IMR-90 (cell line): ENCODE data around the gene GLIPR1. TPM values are rescaled to one million over a fixed set of nuclear protein-coding genes. Genes with fewer than 3 reads are reported as not detected.

ENCODE experiments used
- ATAC-seq: fragments of 200-7000 bp; cut with Tn5 transposase; 2 replicates; pipeline ENCODE4 v1.9.1; 2020; ENCODE audit warnings: low read depth, mild to moderate bottlenecking, moderate library complexity
- BruUV-seq: library from RNA; stranded (reverse); fragments of 400-500 nt; replicated peaks from 2 replicates; lab custom pipeline; 2021; lab: Mats Ljungman, UMichigan
- CTCF ChIA-PET: fragments of 300-600 bp; formaldehyde crosslinking; extraction: SDS; loops from one replicate; lab custom pipeline; 2021; ENCODE audit warnings: antibody characterized with exemption; lab: Yijun Ruan, JAX
- POLR2A ChIA-PET: fragments of 300-600 bp; sonication (Branson Sonifier 250); formaldehyde crosslinking; loops from one replicate; lab custom pipeline; 2022; ENCODE audit warnings: antibody characterized with exemption; ENCODE audit not compliant: unreplicated experiment; lab: Charles Lee
- DNase-seq: peaks from one replicate; pipeline ENCODE4 v3.0.0; 2013
- H2AFZ ChIP-seq: replicated peaks from 2 replicates; pipeline ENCODE3; 2013; ENCODE audit warnings: low read length, mild to moderate bottlenecking; ENCODE audit not compliant: poor library complexity
- H2AK5ac ChIP-seq: 2 replicates; pipeline ENCODE4 v1.6.1; 2013; ENCODE audit warnings: low read depth, low read length, inconsistent platforms
- H2AK9ac ChIP-seq: replicated peaks from 2 replicates; pipeline ENCODE3; 2013; ENCODE audit warnings: mild to moderate bottlenecking, low read depth, low read length, moderate library complexity; ENCODE audit not compliant: poor library complexity
- H2BK120ac ChIP-seq: 2 replicates; pipeline ENCODE4 v1.6.1; 2013; ENCODE audit warnings: low read depth, low read length, inconsistent platforms
- H2BK15ac ChIP-seq: 3 replicates; pipeline ENCODE4 v1.6.1; 2013; ENCODE audit warnings: low read depth, low read length, inconsistent platforms
- H2BK20ac ChIP-seq: 2 replicates; pipeline ENCODE4 v1.6.1; 2013; ENCODE audit warnings: low read depth, mild to moderate bottlenecking, inconsistent platforms, low read length, moderate library complexity
- H2BK5ac ChIP-seq: 2 replicates; pipeline ENCODE4 v1.6.1; 2013; ENCODE audit warnings: mild to moderate bottlenecking, low read depth, low read length, inconsistent platforms; ENCODE audit not compliant: poor library complexity, severe bottlenecking
- H3K14ac ChIP-seq: replicated peaks from 2 replicates; pipeline ENCODE4 v1.6.1; 2013; ENCODE audit warnings: low read depth, low read length, inconsistent platforms
- H3K18ac ChIP-seq: 2 replicates; pipeline ENCODE4 v1.6.1; 2013; ENCODE audit warnings: low read depth, low read length, control low read depth
- H3K23ac ChIP-seq: 2 replicates; pipeline ENCODE4 v1.6.1; 2013; ENCODE audit warnings: low read depth, low read length, inconsistent platforms
- H3K27ac ChIP-seq: 2 replicates; pipeline ENCODE4 v1.5.1; 2013; ENCODE audit warnings: mild to moderate bottlenecking, control low read depth, low read length; ENCODE audit not compliant: insufficient read depth
- H3K27me3 ChIP-seq: 2 replicates; pipeline ENCODE4 v1.6.1; 2013; ENCODE audit warnings: low read length; ENCODE audit not compliant: control insufficient read depth, insufficient read depth
- H3K36me3 ChIP-seq: 2 replicates; pipeline ENCODE4 v1.6.1; 2013; ENCODE audit warnings: low read length, mixed read lengths; ENCODE audit not compliant: control insufficient read depth, insufficient read depth
- H3K4ac ChIP-seq: 2 replicates; pipeline ENCODE4 v1.6.1; 2013; ENCODE audit warnings: low read depth, low read length, inconsistent platforms
- H3K4me1 ChIP-seq: 2 replicates; pipeline ENCODE4 v1.6.1; 2013; ENCODE audit warnings: low read length, mixed read lengths; ENCODE audit not compliant: control insufficient read depth, insufficient read depth
- H3K4me2 ChIP-seq: 2 replicates; pipeline ENCODE4 v1.6.1; 2013; ENCODE audit warnings: low read depth, mild to moderate bottlenecking, control low read depth, low read length, moderate library complexity
- H3K4me3 ChIP-seq: 2 replicates; pipeline ENCODE4 v1.5.1; 2013; ENCODE audit warnings: low read depth, mild to moderate bottlenecking, control low read depth, low read length, moderate library complexity; ENCODE audit not compliant: insufficient read depth
- H3K56ac ChIP-seq: 2 replicates; pipeline ENCODE4 v1.6.1; 2013; ENCODE audit warnings: low read length, inconsistent platforms; ENCODE audit not compliant: insufficient read depth; ENCODE audit errors: extremely low read depth
- H3K79me1 ChIP-seq, 2 experiments: 2 replicates each; pipeline ENCODE4 v1.6.1; 2013; ENCODE audit warnings: low read length in 2 of 2, inconsistent platforms in 1 of 2, low read depth in 1 of 2
- H3K9ac ChIP-seq: 2 replicates; pipeline ENCODE4 v1.6.1; 2013; ENCODE audit warnings: low read depth, low read length, control low read depth
- H3K9me1 ChIP-seq: 2 replicates; pipeline ENCODE4 v1.6.1; 2013; ENCODE audit warnings: low read length, inconsistent platforms; ENCODE audit not compliant: insufficient read depth
- H3K9me3 ChIP-seq: 2 replicates; pipeline ENCODE4 v1.6.1; 2013; ENCODE audit warnings: low read length; ENCODE audit not compliant: control insufficient read depth, insufficient read depth
- H4K20me1 ChIP-seq: 2 replicates; pipeline ENCODE4 v1.6.1; 2013; ENCODE audit warnings: low read length, inconsistent platforms; ENCODE audit not compliant: insufficient read depth
- H4K5ac ChIP-seq: 2 replicates; pipeline ENCODE4 v1.6.1; 2013; ENCODE audit warnings: mild to moderate bottlenecking, low read depth, low read length, control low read depth
- H4K8ac ChIP-seq, 2 experiments: 2 replicates each; pipeline ENCODE4 v1.6.1; 2013; ENCODE audit warnings: low read depth in 2 of 2, low read length in 2 of 2, control low read depth in 1 of 2, inconsistent platforms in 1 of 2
- H4K91ac ChIP-seq: 2 replicates; pipeline ENCODE4 v1.6.1; 2013; ENCODE audit warnings: low read depth, low read length, inconsistent platforms; ENCODE audit not compliant: insufficient read depth
- BHLHE40 ChIP-seq: fragments of 150-350 bp; IDR thresholded peaks from 2 replicates; pipeline ENCODE4 v1.6.1; 2016; ENCODE audit warnings: mild to moderate bottlenecking, low read depth, low read length
- CEBPB ChIP-seq: IDR thresholded peaks from 2 replicates; pipeline ENCODE4 v1.6.1; 2012; ENCODE audit warnings: low read depth, low read length, improper control_type of control experiment
- CHD1 ChIP-seq: IDR thresholded peaks from 2 replicates; pipeline ENCODE4 v1.6.1; 2012; ENCODE audit warnings: low read depth, low read length, improper control_type of control experiment
- CTCF ChIP-seq: conservative IDR thresholded peaks from 2 replicates; pipeline ENCODE4 v1.5.1; 2012; ENCODE audit warnings: mild to moderate bottlenecking, low read depth, low read length, improper control_type of control experiment
- ELK1 ChIP-seq: fragments of 150-350 bp; IDR thresholded peaks from 2 replicates; pipeline ENCODE4 v1.6.1; 2016; ENCODE audit warnings: low read depth, mild to moderate bottlenecking, low read length, moderate library complexity, borderline replicate concordance
- FOS ChIP-seq: fragments of 150-350 bp; IDR thresholded peaks from 2 replicates; pipeline ENCODE4 v1.6.1; 2016; ENCODE audit warnings: low read depth, low read length
- MAFK ChIP-seq: IDR thresholded peaks from 2 replicates; pipeline ENCODE4 v1.6.1; 2012; ENCODE audit warnings: low read depth, low read length, improper control_type of control experiment
- MAZ ChIP-seq: IDR thresholded peaks from 2 replicates; pipeline ENCODE4 v1.6.1; 2012; ENCODE audit warnings: low read depth, mild to moderate bottlenecking, low read length, improper control_type of control experiment, moderate library complexity, borderline replicate concordance
- MXI1 ChIP-seq: IDR thresholded peaks from 2 replicates; pipeline ENCODE4 v1.6.1; 2012; ENCODE audit warnings: low read depth, mild to moderate bottlenecking, low read length, moderate library complexity, borderline replicate concordance
- NFE2L2 ChIP-seq: fragments of 150-350 bp; IDR thresholded peaks from 2 replicates; pipeline ENCODE4 v1.6.1; 2016; ENCODE audit warnings: low read depth, mild to moderate bottlenecking, low read length
- POLR2A ChIP-seq: IDR thresholded peaks from 2 replicates; pipeline ENCODE4 v1.6.1; 2012; ENCODE audit warnings: mild to moderate bottlenecking, low read depth, low read length
- RAD21 ChIP-seq: IDR thresholded peaks from 2 replicates; pipeline ENCODE4 v1.6.1; 2012; ENCODE audit warnings: low read length, improper control_type of control experiment
- RCOR1 ChIP-seq: IDR thresholded peaks from 2 replicates; pipeline ENCODE4 v1.6.1; 2012; ENCODE audit warnings: mild to moderate bottlenecking, low read length, improper control_type of control experiment; ENCODE audit not compliant: insufficient replicate concordance
- RFX5 ChIP-seq: IDR thresholded peaks from 2 replicates; pipeline ENCODE4 v1.8.0; 2012; ENCODE audit warnings: low read depth, mild to moderate bottlenecking, low read length, moderate library complexity
- SMC3 ChIP-seq: fragments of 150-350 bp; IDR thresholded peaks from 2 replicates; pipeline ENCODE4 v1.6.1; 2016; ENCODE audit warnings: low read depth, mild to moderate bottlenecking, antibody characterized with exemption, low read length, moderate library complexity
- USF2 ChIP-seq: fragments of 150-350 bp; IDR thresholded peaks from 2 replicates; pipeline ENCODE4 v1.6.1; 2017; ENCODE audit warnings: mild to moderate bottlenecking, antibody characterized with exemption, low read length, low read depth
- WGBS, 2 experiments: methylation state at CpG; one replicate each; pipeline versions ENCODE4 v1.1.5 to v1.1.7; 2013; ENCODE audit warnings: missing lambda C conversion rate in 2 of 2; ENCODE audit not compliant: insufficient read length in 1 of 2; ENCODE audit errors: extremely low coverage in 2 of 2; 5-methylcytosine and 5-hydroxymethylcytosine counted together
- dilution Hi-C: fragments of 300-500 bp; cut with HindIII; formaldehyde crosslinking; loops from one replicate; pipeline ENCODE4 v1.14.3; 2018; ENCODE audit warnings: low sequenced_read_pairs; ENCODE audit not compliant: unreplicated experiment
- in situ Hi-C: fragments of 300-500 bp; cut with MboI; formaldehyde crosslinking; loops from 3 replicates; pipeline ENCODE4 v1.14.3; 2019; ENCODE audit warnings: low sequenced_read_pairs, inconsistent platforms, mixed read lengths
- intact Hi-C: fragments of 100-400 bp; cut with micrococcal nuclease; formaldehyde crosslinking; loops from 2 replicates; pipeline ENCODE4 v1.10.0; 2022
- polyA plus RNA-seq, 3 experiments: library from polyadenylated mRNA; depleted of rRNA; stranded (reverse); fragments of >200 nt; gene quantifications; 2 replicates each; pipeline ENCODE4 v1.2.3, GENCODE V29; 2012; ENCODE audit warnings: low replicate concordance in 1 of 3
- total RNA-seq: library from RNA; depleted of rRNA; stranded (reverse); fragments of >200 nt; gene quantifications from 2 replicates; pipeline ENCODE4 v1.2.3, GENCODE V29; 2012

The GLIPR1 gene
- total and polyA plus RNA-seq, 2 of the 4 experiments (the other 2 are of a cell fraction), result 268 to 327 TPM

DNA sequence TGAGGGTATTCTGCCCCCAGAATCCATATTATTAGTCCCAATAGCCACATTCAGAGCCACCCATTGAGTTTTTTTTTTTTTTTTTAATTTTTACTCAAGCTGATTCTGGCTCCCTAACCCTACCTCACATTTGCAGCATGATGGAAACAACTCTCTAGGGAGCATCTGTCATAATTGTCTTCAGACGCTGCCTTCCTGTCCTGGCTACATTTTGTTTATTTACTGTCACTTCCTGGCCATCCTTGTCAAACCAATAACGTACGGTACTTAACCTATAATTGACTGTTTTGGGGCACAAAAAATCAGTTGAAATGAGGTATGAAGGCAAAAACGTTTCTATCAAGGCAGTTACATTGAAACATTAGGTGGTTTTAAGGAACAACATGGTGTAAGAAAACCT, 2.1 kb downstream of the GLIPR1 start:
- Histone ChIP-seq H3K27ac (peak overlapping the region; percentile 92; the same call in 1 of the 2 replicates), H3K36me3 (peaks cover 10% of the 10 kb centered on the region), H3K27me3 (no peaks in the 10 kb centered on the region), H2AK9ac (no peak overlapping the region), H3K4ac (peak overlapping the region; percentile 78), H2BK15ac (peak overlapping the region; percentile 10; the same call in 1 of the 3 replicates), H4K8ac (peak overlapping the region; percentile 10 to 44; a peak in 3 of 4 replicates), H3K79me1 (peaks cover 13 to 30% of the 10 kb centered on the region in 2 experiments; a peak in 3 of 4 replicates), H2BK20ac (peak overlapping the region; percentile 11; the same call in 1 of the 2 replicates), H3K4me1 (peaks cover 15% of the 10 kb centered on the region), H3K9me3 (no peaks in the 10 kb centered on the region), H3K9ac (peak overlapping the region; percentile 82), H3K4me2 (peak overlapping the region; percentile 98), H3K9me1 (no peaks in the 10 kb centered on the region), H3K4me3 (peak overlapping the region; percentile 66), H4K5ac (peak overlapping the region; percentile 90; the same call in 1 of the 2 replicates), H2BK5ac (peak overlapping the region; percentile 85), H3K23ac (peak overlapping the region; percentile 57; the same call in 1 of the 2 replicates), H2AK5ac (peak overlapping the region; percentile 94; the same call in 1 of the 2 replicates), H4K91ac (no peak overlapping the region), H2BK120ac (peak overlapping the region; percentile 67; the same call in 1 of the 2 replicates), H3K18ac (peak overlapping the region; percentile 74; the same call in 1 of the 2 replicates), H3K14ac (peak overlapping the region; percentile 90), H4K20me1 (no peaks in the 10 kb centered on the region), H3K56ac (no peak overlapping the region), H2AFZ (no peak overlapping the region)
- intact Hi-C loops, result loop anchor here (5.0 to 10.0 kb wide), 3 partner anchors 308 to 948 kb away; partner anchors contain the start of gene ATXN7L3B
- ATAC-seq (no peak), DNase-seq (no peak)
- no peak for TF ChIP-seq MAZ
- TF ChIP-seq MAFK, result no peak
- no peak for TF ChIP-seq RCOR1
- TF ChIP-seq FOS, result no peak
- TF ChIP-seq SMC3, result no peak
- no peak for TF ChIP-seq NFE2L2
- TF ChIP-seq ELK1, result no peak
- no peak for TF ChIP-seq BHLHE40
- TF ChIP-seq RFX5, result no peak
- no peak for TF ChIP-seq POLR2A
- no peak for TF ChIP-seq CEBPB
- no peak for TF ChIP-seq USF2
- TF ChIP-seq CTCF, result no peak
- TF ChIP-seq CHD1, result no peak
- no peak for TF ChIP-seq RAD21
- TF ChIP-seq MXI1, result no peak
- no TSS peak for BruUV-seq
- WGBS, 2 experiments, result no CpG with 5 or more reads among the region's 4 CpGs
- ChIA-PET CTCF (no interaction called here), POLR2A (interaction anchor here (0.6 kb wide), 1 partner anchor 240 kb away, joined by 9 read pairs; no protein-coding TSS in a partner anchor)
- dilution Hi-C loops, result no loop called here
- in situ Hi-C loops, result loop anchor here (10.0 kb wide), 1 partner anchor 98 kb away; no protein-coding TSS in a partner anchor
